Neural progenitor cell (in vitro differentiated cells): ENCODE measurements around the gene UNG.

Experiments
- EZH2 ChIP-seq: fragments of 200-600 bp; sonication (generic); IDR thresholded peaks from 2 replicates; pipeline ENCODE4 v1.6.1; 2017; ENCODE audit warnings: antibody characterized with exemption, mild to moderate bottlenecking, moderate library complexity
- TF ChIP-seq, protein P1 (sequence below): fragments of 200-600 bp; sonication (generic); IDR thresholded peaks from 2 replicates; pipeline ENCODE4 v1.5.1; 2017; ENCODE audit warnings: antibody characterized with exemption, mild to moderate bottlenecking

- TF ChIP-seq, protein P1, sequence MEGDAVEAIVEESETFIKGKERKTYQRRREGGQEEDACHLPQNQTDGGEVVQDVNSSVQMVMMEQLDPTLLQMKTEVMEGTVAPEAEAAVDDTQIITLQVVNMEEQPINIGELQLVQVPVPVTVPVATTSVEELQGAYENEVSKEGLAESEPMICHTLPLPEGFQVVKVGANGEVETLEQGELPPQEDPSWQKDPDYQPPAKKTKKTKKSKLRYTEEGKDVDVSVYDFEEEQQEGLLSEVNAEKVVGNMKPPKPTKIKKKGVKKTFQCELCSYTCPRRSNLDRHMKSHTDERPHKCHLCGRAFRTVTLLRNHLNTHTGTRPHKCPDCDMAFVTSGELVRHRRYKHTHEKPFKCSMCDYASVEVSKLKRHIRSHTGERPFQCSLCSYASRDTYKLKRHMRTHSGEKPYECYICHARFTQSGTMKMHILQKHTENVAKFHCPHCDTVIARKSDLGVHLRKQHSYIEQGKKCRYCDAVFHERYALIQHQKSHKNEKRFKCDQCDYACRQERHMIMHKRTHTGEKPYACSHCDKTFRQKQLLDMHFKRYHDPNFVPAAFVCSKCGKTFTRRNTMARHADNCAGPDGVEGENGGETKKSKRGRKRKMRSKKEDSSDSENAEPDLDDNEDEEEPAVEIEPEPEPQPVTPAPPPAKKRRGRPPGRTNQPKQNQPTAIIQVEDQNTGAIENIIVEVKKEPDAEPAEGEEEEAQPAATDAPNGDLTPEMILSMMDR = peak; percentile 92
- no peak for TF ChIP-seq EZH2
These were observed 4.1 kb upstream of the UNG start, which contains the start of gene ALKBH2 for GRCh38 chr12:109093022-109093918.
